Measurements from ENCODE around the gene DUSP19.

DNA sequence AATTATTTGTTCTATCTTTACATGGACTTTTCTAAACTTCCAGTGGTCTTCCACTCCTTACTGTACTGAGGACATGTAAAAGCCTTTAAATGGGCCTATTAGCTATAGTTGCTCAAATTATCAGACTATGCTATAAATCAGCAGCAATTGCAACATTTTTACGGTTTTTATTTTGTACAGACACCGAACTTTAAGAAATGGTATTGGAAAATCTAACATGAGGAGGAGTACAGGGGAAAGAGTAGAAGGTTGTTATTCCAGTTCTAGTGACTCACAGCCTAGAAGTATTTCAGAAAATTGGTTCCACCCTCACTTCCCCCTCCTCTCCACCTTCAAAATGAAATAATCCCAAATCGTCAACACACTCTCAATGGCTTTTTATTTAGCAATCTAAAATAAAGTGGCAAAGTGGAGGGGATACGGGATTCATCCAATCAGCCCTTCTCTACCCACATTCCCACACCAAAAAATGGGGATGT lies 41.4 kb upstream of the DUSP19 start:
- TF ChIP-seq, protein P1, sequence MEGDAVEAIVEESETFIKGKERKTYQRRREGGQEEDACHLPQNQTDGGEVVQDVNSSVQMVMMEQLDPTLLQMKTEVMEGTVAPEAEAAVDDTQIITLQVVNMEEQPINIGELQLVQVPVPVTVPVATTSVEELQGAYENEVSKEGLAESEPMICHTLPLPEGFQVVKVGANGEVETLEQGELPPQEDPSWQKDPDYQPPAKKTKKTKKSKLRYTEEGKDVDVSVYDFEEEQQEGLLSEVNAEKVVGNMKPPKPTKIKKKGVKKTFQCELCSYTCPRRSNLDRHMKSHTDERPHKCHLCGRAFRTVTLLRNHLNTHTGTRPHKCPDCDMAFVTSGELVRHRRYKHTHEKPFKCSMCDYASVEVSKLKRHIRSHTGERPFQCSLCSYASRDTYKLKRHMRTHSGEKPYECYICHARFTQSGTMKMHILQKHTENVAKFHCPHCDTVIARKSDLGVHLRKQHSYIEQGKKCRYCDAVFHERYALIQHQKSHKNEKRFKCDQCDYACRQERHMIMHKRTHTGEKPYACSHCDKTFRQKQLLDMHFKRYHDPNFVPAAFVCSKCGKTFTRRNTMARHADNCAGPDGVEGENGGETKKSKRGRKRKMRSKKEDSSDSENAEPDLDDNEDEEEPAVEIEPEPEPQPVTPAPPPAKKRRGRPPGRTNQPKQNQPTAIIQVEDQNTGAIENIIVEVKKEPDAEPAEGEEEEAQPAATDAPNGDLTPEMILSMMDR (conservative IDR thresholded peaks at IDR 0.05; ENCODE audit: low read depth, low read length) = no peak
- TF ChIP-seq MAFK (IDR thresholded peaks at IDR 0.05; ENCODE audit: low read depth, low read length) (no peak), USF2 (IDR thresholded peaks at IDR 0.05; ENCODE audit: low read depth, low read length) (no peak), RAD21 (IDR thresholded peaks at IDR 0.05; ENCODE audit: low read length) (no peak), POLR2A (IDR thresholded peaks at IDR 0.05; ENCODE audit: low read depth, low read length) (0 out of 2 replicates have a peak, but pooled peaks have one; percentile 18), MAZ (IDR thresholded peaks at IDR 0.05; ENCODE audit: borderline replicate concordance, low read depth, low read length) (no peak), CEBPB (IDR thresholded peaks at IDR 0.05; ENCODE audit: low read depth, low read length) (no peak), SMC3 (IDR thresholded peaks at IDR 0.05; ENCODE audit: low read depth, low read length) (no peak), RFX5 (IDR thresholded peaks at IDR 0.05; ENCODE audit: low read depth, low read length) (no peak), NFE2L2 (IDR thresholded peaks at IDR 0.05; ENCODE audit: low read depth, low read length) (no peak), FOS (IDR thresholded peaks at IDR 0.05; ENCODE audit: low read depth, low read length) (0 out of 2 replicates have a peak, but pooled peaks have one; percentile 12), RCOR1 (IDR thresholded peaks at IDR 0.05; ENCODE audit: insufficient replicate concordance, low read length) (no peak)
